Esophagus squamous epithelium (tissue), 5 donors: ENCODE data around the gene DNAH8. TPM values are rescaled to one million over a fixed set of nuclear protein-coding genes. Genes with fewer than 3 reads are reported as not detected.

Experiments
- DNase-seq: peaks from one replicate; lab custom pipeline; 2025; lab: John Stamatoyannopoulos, UW
- H3K27ac ChIP-seq, 4 donors: fragments of 200-600 bp; sonication (generic); one replicate each; pipeline ENCODE4 v1.5.1; 2016 to 2019; ENCODE audit warnings: mild to moderate bottlenecking in 1 of 4
- H3K27me3 ChIP-seq, 4 donors: fragments of 200-600 bp; sonication (generic); 1 replicate in 3 of 4; 2 replicates in 1 of 4; pipeline versions ENCODE4 v1.5.1 to v1.6.0; 2017 to 2021; ENCODE audit warnings: antibody characterized with exemption in 1 of 4
- H3K36me3 ChIP-seq, 3 donors: fragments of 200-600 bp; sonication (generic); one replicate each; pipeline ENCODE4 v1.5.1; 2016 to 2019
- H3K4me1 ChIP-seq, 3 donors: fragments of 200-600 bp; sonication (generic); one replicate each; pipeline ENCODE4 v1.5.1; 2017 to 2019
- H3K4me3 ChIP-seq, 4 donors: fragments of 200-600 bp; sonication (generic); 1 replicate in 3 of 4; 2 replicates in 1 of 4; pipeline ENCODE4 v1.5.1; 2016 to 2019; ENCODE audit warnings: mild to moderate bottlenecking in 2 of 4, moderate library complexity in 1 of 4
- H3K9me3 ChIP-seq, 3 donors: fragments of 200-600 bp; sonication (generic); one replicate each; pipeline ENCODE4 v1.5.1; 2016 to 2019
- CTCF ChIP-seq, 6 experiments: fragments of 450-650 bp in 4 of 6; fragments of 200-600 bp in 2 of 6; sonication (generic) in 2 of 6; IDR thresholded peaks; one replicate each; pipeline ENCODE4 v1.5.1; 2016 to 2019; ENCODE audit warnings: antibody characterized with exemption in 6 of 6, mild to moderate bottlenecking in 4 of 6, moderate library complexity in 4 of 6
- POLR2A ChIP-seq, 4 donors: fragments of 450-650 bp; IDR thresholded peaks; one replicate each; pipeline ENCODE4 v1.6.1; 2017; ENCODE audit warnings: antibody characterized with exemption in 4 of 4, mild to moderate bottlenecking in 4 of 4, moderate library complexity in 3 of 4
- WGBS, 2 donors: methylation state at CpG; one replicate each; pipeline ENCODE4 v1.1.5; 2018; 5-methylcytosine and 5-hydroxymethylcytosine counted together
- intact Hi-C: fragments of 100-400 bp; cut with DNase I; formaldehyde crosslinking; loops from one replicate; pipeline ENCODE4 v1.15.0; 2022
- total RNA-seq, 4 donors: library from RNA; depleted of rRNA; stranded (reverse); fragments of >200 nt; gene quantifications; one replicate each; pipeline ENCODE4 v1.1.0, GENCODE V29; 2016
- donor health status: DM: yes; HTN: yes; CAD: no.

DNAH8 gene
- total RNA-seq, 4 donors from 2014 or later = under 0.01 to 0.03 TPM; not detected in 2

GRCh38 chr6:38901802-38902522, 186.9 kb downstream of the DNAH8 start:
- peaks cover 0 to 12% (median 0%) of the 10 kb centered on the region in 4 donors for H3K27me3 ChIP-seq
- WGBS, 2 donors = 78 to 96% methylated on average over 3 of the region's 3 CpGs
- DNase-seq = no peak
- no peak for TF ChIP-seq POLR2A (IDR thresholded peaks at IDR 0.05)
- no peaks in the 10 kb centered on the region for H3K4me1 ChIP-seq
- intact Hi-C loops = no loop called here
- H3K9me3 ChIP-seq = no peaks in the 10 kb centered on the region
- H3K27ac ChIP-seq = no peak overlapping the region
- no peak overlapping the region for H3K4me3 ChIP-seq
- no peaks in the 10 kb centered on the region for H3K36me3 ChIP-seq

GRCh38 chr6:38906582-38906981, 191.5 kb downstream of the DNAH8 start:
- Histone ChIP-seq H3K4me3 (no peak overlapping the region), H3K9me3 (no peaks in the 10 kb centered on the region), H3K4me1 (no peaks in the 10 kb centered on the region), H3K27ac (no peak overlapping the region), H3K27me3 (peaks cover 0 to 12% (median 0%) of the 10 kb centered on the region in 4 donors), H3K36me3 (no peaks in the 10 kb centered on the region)
- intact Hi-C loops = no loop called here
- DNase-seq = no peak
- TF ChIP-seq POLR2A (IDR thresholded peaks at IDR 0.05) (no peak), CTCF (IDR thresholded peaks at IDR 0.05) (no peak)
- 82 to 88% methylated on average over 4 of the region's 4 CpGs for WGBS, 2 donors

GRCh38 chr6:38907264-38907663, 192.2 kb downstream of the DNAH8 start:
- intact Hi-C loops = no loop called here

GRCh38 chr6:38909015-38909730, 194.1 kb downstream of the DNAH8 start:
- TF ChIP-seq CTCF (IDR thresholded peaks at IDR 0.05) (no peak), POLR2A (IDR thresholded peaks at IDR 0.05) (no peak)
- Histone ChIP-seq H3K4me3 (no peak overlapping the region), H3K4me1 (no peaks in the 10 kb centered on the region), H3K27ac (no peak overlapping the region), H3K27me3 (no peaks in the 10 kb centered on the region), H3K9me3 (no peaks in the 10 kb centered on the region), H3K36me3 (no peaks in the 10 kb centered on the region)
- 53 to 62% methylated on average over 6 of the region's 6 CpGs for WGBS, 2 donors
- intact Hi-C loops = no loop called here
- DNase-seq = no peak

More at GRCh38 chr6:38907264-38907663, 192.2 kb downstream of the DNAH8 start:
- Histone ChIP-seq H3K9me3 (no peaks in the 10 kb centered on the region), H3K4me1 (no peaks in the 10 kb centered on the region), H3K36me3 (no peaks in the 10 kb centered on the region), H3K27me3 (peaks cover 0 to 7% (median 0%) of the 10 kb centered on the region in 4 donors), H3K4me3 (no peak overlapping the region), H3K27ac (no peak overlapping the region)
- no peak for DNase-seq
- TF ChIP-seq CTCF (IDR thresholded peaks at IDR 0.05) (no peak), POLR2A (IDR thresholded peaks at IDR 0.05) (no peak)

- intact Hi-C loops = no loop called here
- H3K36me3 ChIP-seq = no peaks in the 10 kb centered on the region
- H3K4me1 ChIP-seq = no peaks in the 10 kb centered on the region
- DNase-seq = no peak
- no peaks in the 10 kb centered on the region for H3K9me3 ChIP-seq
- no peak overlapping the region for H3K4me3 ChIP-seq
- WGBS, 2 donors = 63 to 77% methylated on average over 3 of the region's 3 CpGs
- no peak overlapping the region for H3K27ac ChIP-seq
- H3K27me3 ChIP-seq = no peaks in the 10 kb centered on the region
- TF ChIP-seq POLR2A (IDR thresholded peaks at IDR 0.05) (no peak), CTCF (IDR thresholded peaks at IDR 0.05) (no peak)
Observed at GRCh38 chr6:38910207-38910606, 195.1 kb downstream of the DNAH8 start.
